Right hindlimb (tissue), 1 donor: ENCODE data around the gene ROR2.

Source experiments
- DNase-seq: peaks from one replicate; pipeline ENCODE4 v3.0.0-alpha.2; 2018

ROR2 gene

DNA sequence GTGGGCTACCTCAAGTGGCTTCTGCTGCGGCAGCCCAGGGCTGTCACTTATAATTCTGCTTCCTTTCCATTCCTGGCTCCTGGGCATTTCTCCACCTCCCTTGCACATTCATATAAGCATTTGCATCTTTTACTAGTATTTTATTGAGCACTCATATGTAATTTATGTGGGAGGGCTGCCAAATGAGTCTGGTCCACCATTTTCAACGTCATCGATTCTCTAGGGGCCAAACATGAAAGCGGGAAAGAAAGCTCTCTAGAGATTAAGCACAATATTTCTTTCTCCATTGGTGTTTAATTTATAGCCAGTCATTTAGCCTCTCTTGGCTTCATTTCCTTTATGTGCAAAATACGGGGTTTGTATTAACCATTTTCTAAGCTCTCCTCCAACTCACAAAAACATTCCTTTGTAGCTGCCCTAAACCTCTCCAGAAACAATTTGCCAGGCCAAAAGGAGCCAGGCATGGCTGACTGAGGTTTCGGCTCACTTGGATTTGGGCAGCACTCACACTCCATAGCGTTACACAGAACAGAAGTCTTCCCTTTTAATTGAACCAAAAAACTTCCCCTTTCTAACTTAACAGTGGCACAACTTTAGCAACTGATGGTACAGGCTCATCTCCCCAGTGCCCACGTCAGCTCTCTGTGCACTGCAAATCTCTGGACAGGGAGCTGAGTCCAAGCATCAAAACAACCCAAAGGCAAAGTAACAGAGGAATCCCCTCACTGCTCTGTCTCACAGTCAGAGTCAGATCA is 183.5 kb downstream of the ROR2 start:
- no peak for DNase-seq

DNA sequence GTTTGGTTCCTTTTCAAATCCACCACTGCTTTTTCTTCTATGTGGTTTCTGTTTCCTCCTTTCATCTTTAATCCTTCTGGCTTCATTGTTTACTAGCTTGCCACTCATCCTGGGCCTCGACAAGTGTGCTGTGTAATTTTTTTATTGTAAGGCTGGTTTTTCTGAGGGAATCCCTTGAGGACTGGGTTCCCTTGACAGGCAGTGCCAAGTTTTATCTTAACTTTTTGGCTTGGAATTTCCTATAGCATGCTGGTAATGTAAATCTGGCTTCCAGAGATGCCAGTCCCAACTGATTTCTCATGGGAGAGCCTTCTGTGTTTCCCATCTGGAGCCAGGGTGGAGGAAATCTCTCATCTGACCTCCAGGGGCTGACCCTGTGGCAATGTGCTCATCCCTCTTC is 184.7 kb downstream of the ROR2 start:
- no peak for DNase-seq

DNA sequence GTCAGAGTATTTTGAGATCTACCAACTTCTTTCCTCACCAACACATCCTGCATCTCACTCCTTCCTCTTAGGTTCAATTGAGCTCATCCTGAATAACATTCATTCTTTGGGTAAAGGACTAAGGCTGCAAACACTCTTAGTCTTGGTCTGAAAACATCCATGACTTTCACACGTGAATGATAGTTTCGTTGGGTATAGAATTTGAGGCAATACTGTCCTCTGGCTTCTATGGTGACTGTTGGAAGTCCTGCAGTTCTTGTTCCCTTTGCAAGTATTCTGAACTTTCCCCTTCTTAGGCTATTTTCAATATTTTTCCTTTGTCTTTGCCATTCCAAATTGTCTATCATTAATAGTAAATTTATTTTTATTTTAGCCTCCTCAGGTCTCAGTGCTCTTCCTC is 185.4 kb downstream of the ROR2 start:
- DNase-seq, result no peak

DNA sequence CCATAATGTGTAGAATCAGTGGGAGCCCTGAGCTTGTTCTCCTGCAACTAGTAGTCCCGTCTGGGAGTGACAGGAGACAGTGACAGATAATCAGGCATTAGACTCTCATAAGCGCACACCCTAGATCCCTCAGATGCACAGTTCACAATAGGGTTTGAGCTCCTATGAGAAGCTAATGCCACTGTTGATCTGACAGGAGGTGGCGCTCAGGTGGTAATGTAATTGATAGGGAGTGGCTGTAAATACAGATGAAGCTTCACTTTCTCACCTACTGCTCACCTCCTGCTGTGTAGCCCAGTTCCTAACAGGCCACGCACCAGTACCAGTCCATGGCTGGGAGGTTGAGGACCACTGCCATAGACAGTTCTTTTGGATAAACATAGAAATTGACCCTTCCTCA is 188.7 kb downstream of the ROR2 start:
- no peak for DNase-seq

DNA sequence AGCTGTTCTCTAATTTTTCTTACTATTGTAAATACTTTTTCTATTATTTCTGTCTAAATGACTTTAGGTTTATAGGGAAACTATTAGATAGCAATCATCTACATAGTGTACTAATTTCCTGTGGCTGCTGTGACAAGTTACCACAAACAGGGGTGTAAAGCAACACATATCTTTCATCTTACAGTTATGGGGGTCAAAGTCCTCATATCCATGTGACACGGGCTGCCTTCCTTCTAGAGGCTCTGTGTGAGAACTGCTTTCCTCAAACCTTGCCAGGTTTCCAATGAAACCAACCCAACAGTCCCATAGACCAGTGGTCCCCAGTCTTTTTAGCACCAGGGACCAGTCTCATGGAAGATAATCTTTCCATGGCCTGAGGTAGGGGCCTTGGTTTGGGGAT is 189.1 kb downstream of the ROR2 start:
- DNase-seq, result no peak

DNA sequence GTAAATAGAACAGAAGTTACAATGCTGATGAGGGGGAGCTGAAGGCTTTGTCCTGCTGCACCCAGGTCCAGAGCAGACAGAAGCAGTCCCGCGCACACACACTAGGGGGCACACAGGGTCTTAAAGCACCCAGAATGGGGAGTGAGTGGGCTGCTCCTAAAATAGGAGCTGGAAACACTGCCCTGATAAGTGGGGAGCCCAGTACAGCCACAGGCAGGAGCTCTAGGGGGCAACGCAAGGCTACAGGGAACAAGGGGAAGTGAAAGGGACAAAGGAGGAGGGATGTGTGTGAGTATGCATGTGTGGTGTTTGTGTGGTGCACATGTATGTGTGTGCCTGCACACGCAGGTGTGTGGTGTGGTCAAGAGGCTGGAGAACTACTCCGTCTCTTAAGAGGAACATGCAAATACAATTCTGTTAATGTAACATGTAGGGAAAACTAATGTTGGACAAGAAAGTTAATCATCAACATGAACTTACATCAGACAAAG is 191.5 kb downstream of the ROR2 start:
- DNase-seq, result no peak

DNA sequence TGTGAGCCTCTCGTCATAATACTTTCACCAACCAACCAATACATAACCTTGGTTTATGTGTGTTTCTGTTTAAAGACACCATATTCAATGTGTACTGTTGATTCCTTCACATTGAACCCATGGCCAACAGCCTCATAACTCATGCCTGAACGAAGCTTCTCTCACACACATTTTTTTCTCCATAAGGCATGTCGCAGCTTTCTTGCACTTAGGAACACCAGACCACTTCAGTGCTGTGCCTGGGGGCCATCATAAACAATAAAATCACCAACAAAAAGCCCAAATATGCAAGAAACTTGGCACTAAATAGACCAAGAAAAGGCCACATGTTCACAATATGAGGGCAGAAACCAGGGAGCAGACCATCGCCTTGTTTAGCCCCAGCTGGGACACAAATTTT is 192.2 kb downstream of the ROR2 start:
- no peak for DNase-seq

DNA sequence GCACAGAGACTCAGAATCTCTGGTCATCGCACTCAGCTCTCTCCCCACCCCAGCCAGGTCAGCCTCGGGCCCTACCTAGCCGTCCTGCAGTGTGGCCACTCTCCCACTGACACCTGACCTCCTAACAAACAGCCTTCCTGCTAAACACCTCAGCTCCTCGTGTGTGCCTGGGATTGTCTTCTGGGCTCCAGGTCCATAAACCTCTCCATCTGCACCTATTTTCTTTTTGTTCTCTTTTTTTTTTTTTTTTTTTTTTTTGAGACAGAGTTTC is 193.6 kb downstream of the ROR2 start:
- DNase-seq, result no peak

DNA sequence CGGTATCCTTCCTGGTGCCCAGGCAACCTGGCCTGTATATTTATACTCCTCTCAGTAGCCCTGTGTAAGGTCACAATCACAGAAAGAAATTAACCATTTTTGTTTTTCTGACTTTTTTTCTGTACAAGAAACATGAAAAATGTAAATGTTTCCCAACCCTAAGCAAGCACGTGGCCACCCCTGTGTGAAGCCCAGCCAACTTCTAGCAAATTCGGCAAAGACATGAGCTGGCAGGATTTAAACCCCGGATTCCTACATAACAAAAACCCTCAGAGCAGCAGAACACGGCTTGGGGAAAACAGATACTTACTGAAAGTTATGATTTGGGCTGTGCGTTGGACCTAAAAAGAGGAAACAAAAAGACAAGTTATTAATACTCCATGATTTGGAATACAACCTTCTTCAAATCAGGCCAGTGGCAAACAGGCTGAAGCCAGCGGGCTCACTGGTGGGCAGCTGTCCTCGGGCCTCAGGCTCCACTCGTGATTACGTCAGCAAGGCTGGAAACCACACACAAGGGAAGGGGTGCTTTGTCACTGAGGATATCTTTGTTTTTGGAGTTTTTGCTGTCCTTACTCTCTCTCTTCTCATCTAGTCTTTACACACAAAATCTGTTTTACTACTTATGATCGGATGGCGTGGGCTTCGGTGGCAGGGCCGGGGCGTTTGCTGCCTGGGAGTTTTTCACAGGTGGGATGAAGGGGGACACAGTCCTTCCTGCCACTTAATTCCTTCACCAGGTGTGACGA is 194.1 kb downstream of the ROR2 start:
- DNase-seq, result no peak

DNA sequence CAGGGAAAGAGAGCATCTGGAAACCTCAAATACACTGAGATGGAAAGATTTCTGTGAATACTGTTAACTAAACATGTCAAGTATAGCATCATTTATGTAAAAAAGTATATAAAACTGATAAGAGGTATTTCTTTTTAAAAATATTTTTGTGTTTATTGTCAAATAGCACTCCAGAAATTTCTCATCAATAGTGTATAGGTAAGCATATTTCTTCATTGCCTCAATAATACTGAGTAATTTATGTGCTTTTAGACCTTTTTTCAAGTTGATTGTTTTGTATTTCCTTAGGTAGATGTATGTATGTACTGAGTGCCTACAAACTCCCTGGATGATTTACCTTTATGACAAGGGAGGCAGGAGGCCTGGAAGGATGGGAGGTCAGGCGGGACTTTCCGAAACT is 196.3 kb downstream of the ROR2 start:
- no peak for DNase-seq

DNA sequence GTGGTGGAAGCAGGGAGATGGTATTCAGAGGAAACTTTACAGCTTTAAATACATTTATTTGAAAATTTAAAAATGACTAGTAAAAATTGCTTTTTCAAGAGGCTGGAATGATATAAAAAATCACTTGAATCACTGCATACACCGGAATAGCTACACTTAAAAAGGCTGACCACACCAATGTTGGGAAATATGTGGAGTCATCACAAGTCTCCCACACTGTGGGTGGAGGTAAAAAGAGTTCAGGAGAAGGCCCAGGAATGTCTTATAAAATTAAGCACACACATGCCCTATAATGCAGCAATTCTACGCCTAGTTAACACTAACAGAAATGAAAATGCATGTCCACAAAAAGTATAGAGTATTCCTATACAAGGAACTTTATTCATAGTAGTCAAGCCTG is 198.1 kb downstream of the ROR2 start:
- no peak for DNase-seq

DNA sequence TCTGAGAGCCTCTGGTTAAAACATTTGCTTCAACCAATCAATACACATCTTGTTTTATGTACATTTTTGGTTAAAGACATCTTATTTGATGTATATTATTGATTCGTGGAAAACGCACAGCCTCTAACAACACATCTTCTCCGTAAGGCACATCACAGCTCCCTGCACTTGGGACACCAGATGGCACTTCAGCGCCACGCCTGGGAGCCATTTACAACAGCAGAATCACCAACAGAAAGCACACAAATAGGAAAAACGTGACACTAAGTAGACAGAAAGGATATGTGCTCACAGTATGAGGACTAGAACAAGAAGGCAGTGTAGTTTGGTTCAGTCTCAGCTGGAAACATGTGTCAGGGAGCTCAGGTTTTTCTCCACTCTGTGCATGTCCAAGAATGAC is 199.7 kb downstream of the ROR2 start:
- DNase-seq, result no peak

DNA sequence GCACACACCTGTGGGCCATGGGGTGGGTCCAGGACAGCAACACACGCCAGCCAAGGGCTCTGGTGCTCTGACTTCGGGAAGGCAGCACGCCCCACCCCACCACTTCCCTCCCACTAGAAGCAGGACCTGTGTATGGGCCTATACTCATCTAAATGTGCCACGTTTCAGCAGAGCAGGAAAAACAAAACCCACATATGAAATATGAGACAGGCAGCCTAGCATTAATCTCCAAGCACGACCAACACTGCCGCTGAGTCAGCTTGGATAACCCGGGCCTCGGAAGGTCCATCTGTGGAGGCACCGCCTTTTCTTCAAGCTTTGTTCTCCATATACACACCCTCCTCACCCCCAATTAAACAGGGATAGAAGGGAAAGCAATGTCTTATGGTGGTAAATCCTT is 203.1 kb downstream of the ROR2 start:
- DNase-seq, result no peak

DNA sequence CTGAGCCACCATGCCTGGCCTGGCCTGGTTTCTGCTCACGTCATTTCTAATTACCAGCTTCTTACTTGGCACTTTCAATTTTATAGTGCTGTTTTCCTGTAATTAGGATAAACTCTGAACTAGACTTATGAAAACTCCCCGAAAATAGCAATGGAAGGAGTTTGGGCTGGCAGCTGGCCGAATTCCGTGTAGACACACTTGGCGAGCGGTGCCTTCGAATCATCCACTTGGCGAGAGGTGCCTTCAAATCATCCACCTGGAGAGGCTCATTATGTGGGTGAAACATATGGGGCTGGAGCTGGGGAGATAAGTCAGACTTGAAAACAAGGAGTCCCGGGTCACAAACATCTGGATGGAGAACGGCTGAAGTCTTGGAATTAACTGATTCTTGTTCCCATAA is 203.7 kb downstream of the ROR2 start:
- DNase-seq, result no peak

DNA sequence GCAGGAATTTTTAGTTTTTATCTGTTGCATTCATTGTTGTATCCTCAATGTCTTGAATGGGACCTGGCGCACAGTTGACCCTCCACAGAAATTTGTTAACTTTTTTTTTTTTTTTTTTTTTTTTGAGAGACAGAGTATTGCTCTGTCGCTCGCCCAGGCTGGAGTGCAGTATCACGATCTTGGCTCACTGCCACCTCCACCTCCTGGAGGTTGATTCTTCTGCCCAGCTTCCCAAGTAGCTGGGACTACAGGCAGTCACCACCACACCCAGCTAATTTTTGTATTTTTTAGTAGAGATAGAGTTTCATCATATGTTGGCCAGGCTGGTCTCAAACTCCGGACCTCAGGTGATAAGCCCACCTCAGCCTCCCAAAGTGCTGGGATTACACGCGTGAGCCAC is 205.9 kb downstream of the ROR2 start:
- no peak for DNase-seq

DNA sequence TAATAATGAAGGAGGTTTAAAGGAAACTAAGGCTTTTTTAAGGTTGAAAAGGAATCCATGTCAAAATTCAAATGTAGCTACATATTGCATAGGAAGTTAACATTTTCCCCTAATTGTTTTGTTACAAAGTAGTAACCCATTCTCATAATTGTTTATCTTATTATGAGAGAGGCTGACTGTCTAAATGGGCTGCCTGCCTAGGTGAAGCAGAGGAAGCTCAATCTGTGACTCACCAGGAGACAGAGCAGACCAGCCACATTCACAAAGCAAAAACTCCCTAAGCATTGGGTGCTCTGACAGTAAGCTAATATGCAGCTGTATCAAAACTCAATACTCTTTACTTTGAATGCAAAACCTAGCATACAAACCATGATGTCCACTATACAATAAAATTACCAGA is 208.5 kb downstream of the ROR2 start:
- DNase-seq, result no peak

DNA sequence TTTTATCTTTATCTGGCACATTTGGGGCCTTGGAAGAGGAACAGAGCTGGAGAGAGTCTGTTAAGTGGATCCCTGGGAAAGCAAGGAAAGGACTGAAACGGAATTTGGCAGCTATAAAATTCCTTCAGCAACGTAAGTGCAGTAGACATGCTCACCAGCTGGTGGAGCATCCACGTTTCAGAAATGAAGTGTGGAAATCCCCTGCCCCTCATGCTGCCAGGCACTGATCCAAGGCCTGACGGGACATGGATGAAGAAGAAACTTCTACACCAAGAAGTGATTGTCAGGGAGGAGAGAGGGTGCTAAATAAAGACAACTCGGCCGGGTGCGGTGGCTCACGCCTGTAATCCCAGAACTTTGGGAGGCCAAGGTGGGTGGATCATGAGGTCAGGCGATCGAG is 209.3 kb downstream of the ROR2 start:
- peak; percentile 66 for DNase-seq

DNA sequence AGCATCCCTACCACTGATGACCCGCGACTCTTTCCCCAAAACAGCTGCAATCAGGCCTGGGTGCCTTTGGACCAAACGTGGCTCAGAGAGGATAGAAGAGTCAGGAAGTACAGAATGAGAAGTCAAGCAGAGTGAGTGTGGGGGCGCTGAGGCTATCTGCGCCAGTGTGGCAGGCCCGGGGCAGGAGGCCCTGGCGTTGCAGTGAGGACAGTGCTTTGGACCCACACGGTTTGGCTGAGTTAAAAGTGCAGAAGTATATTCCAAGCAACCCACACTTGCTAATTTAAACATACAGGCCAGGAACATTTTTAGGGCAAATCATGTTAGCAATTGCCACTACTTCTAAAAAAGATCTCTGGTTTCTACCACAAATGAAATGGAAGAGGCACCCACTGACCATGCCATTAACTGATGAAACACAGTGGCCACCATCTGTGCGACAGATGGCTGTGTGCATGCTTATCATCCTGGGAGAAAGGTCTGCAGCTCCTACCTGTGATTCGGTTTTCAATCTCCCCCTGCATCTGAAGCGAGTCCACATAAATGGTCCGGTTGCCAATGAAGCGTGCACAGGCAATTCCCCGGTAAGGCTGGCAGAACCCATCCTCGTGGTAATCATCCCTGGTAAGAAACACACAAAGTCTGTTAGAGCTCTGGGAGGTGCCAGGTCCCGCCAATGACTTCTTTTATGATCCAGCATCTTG is 213.0 kb downstream of the ROR2 start:
- DNase-seq, result no peak

DNA sequence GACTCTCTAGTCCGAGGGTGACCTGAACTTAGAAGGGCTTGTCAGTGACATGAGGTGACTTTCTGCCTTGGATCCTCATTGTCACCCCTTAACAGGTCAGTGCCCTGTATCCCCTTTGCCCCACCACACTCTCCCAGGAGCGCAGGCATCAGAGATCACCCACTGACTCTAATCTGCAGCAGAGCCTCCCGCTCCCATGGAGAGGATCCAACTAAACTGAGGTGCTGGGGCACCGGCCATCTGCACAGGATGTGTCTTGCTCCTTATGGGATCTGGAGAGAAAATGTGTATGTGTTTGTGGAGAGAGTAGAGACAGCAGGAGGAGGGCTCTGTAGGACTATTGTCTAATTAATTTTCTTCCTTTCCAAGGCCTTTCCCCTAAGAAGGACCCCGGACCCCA is 213.7 kb downstream of the ROR2 start:
- no peak for DNase-seq

DNA sequence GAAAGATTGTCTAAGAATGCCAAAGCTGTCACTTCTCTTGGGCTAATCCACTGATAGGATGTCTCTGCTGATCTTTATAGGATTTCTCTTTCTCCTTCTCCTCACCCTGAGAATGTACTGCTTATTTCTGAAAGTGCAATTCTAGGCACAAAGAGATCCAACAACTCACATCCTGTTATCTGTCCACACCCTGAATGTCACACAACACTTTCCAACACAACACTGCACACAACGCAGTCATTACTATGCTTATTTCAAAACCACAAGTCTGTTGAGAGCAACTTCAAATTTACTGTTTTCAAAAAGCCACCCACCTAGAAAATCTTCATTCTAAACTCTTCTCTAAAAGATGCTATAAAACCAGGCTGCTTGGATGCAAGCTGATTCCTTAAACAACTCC is 215.0 kb downstream of the ROR2 start:
- no peak for DNase-seq

DNA sequence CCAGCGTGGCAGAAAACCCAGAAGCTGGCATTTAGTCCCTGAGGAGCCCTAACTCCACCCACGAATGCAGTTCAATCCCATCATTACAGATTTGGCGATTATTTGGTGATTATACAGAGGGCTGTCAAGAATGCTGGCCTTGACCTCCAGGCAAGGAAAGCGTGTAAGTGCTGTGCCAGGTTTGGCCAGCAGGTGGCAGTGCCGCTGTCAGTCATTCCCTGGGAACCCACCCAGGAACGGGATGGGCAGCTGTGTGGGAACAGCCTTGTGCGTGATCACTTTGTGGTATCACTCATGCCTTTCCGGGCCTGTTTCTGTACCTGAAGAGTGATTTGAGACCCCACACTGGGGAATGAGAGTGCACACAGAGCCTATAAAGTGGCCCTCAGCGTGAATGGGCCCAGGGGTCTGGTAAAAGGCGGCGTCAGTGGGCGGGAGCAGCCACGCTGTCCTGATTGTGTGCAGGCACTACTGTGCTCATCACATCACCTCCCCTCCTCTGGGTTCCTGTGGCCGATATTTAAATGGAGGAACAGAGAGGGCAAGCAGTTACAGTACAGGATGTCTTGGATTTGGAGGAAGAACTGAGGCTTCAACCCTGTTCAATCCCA is 215.6 kb downstream of the ROR2 start:
- DNase-seq, result peak; percentile 77

DNA sequence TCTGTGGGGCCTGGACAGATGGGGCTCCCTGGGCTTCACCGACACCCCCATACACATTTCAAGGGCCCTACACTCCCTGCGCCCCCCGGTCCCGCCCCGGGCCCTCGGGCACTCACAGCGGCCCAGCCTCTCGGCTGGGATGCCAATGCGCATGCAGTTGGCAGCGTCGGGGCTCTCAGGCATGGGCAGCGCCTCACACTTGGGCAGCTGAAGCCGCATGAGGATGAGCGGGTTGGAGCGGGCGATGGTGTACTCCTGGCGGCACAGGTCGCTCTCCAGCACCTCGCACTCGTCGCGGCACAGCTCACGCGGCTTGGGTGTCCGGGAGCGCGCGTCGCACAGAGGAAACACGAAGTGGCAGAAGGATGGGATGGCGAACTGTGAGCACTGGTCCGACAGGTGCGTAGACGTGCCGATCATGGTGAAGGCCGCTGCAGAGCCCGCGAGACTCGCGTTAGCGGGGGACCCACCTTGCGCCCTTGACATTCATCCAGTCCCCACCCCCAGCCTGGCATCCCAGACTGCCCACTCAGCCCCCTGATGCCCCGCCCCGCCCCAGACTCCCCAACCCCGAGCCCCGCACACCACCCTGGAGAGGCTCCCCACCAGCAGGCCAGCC is 216.9 kb downstream of the ROR2 start:
- no peak for DNase-seq
